Measurements from ENCODE around the gene PTPRK. TPM values are rescaled to one million over a fixed set of nuclear protein-coding genes. Genes with fewer than 3 reads are reported as not detected.
A peak's percentile ranks its signal among the peaks of the same experiment; 100 is the strongest.

PTPRK gene
- total and polyA plus RNA-seq, 2 of the 13 experiments (the other 11 are each of a cell fraction or from before 2014, with no cell fraction given): 43.6 to 98.3 TPM

DNA sequence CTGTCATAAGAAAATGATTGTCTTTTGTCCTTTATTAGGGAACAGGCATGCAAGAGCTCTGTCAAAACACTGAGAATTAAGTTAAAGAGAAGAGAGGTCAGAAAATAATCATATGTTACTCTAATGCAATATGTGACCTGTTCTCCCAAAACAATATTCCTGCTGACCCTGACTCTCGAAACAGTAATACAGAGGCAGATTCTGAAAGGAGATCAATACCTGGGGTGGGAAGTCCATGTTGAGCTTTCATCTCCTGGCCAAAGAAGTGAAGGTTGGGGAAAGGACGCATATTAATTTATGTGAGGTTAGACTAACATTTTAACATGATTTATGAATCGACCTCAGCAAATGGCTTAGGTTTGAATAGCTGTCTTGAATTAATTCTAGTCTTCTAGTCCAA, 243.0 kb downstream of the PTPRK start (continued):
- TF ChIP-seq, protein P1, sequence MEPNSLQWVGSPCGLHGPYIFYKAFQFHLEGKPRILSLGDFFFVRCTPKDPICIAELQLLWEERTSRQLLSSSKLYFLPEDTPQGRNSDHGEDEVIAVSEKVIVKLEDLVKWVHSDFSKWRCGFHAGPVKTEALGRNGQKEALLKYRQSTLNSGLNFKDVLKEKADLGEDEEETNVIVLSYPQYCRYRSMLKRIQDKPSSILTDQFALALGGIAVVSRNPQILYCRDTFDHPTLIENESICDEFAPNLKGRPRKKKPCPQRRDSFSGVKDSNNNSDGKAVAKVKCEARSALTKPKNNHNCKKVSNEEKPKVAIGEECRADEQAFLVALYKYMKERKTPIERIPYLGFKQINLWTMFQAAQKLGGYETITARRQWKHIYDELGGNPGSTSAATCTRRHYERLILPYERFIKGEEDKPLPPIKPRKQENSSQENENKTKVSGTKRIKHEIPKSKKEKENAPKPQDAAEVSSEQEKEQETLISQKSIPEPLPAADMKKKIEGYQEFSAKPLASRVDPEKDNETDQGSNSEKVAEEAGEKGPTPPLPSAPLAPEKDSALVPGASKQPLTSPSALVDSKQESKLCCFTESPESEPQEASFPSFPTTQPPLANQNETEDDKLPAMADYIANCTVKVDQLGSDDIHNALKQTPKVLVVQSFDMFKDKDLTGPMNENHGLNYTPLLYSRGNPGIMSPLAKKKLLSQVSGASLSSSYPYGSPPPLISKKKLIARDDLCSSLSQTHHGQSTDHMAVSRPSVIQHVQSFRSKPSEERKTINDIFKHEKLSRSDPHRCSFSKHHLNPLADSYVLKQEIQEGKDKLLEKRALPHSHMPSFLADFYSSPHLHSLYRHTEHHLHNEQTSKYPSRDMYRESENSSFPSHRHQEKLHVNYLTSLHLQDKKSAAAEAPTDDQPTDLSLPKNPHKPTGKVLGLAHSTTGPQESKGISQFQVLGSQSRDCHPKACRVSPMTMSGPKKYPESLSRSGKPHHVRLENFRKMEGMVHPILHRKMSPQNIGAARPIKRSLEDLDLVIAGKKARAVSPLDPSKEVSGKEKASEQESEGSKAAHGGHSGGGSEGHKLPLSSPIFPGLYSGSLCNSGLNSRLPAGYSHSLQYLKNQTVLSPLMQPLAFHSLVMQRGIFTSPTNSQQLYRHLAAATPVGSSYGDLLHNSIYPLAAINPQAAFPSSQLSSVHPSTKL (CRISPR knock-in tag; IDR thresholded peaks at IDR 0.05): peak; percentile 21; the same call in 1 of the 2 replicates
- TF ChIP-seq, protein P2, sequence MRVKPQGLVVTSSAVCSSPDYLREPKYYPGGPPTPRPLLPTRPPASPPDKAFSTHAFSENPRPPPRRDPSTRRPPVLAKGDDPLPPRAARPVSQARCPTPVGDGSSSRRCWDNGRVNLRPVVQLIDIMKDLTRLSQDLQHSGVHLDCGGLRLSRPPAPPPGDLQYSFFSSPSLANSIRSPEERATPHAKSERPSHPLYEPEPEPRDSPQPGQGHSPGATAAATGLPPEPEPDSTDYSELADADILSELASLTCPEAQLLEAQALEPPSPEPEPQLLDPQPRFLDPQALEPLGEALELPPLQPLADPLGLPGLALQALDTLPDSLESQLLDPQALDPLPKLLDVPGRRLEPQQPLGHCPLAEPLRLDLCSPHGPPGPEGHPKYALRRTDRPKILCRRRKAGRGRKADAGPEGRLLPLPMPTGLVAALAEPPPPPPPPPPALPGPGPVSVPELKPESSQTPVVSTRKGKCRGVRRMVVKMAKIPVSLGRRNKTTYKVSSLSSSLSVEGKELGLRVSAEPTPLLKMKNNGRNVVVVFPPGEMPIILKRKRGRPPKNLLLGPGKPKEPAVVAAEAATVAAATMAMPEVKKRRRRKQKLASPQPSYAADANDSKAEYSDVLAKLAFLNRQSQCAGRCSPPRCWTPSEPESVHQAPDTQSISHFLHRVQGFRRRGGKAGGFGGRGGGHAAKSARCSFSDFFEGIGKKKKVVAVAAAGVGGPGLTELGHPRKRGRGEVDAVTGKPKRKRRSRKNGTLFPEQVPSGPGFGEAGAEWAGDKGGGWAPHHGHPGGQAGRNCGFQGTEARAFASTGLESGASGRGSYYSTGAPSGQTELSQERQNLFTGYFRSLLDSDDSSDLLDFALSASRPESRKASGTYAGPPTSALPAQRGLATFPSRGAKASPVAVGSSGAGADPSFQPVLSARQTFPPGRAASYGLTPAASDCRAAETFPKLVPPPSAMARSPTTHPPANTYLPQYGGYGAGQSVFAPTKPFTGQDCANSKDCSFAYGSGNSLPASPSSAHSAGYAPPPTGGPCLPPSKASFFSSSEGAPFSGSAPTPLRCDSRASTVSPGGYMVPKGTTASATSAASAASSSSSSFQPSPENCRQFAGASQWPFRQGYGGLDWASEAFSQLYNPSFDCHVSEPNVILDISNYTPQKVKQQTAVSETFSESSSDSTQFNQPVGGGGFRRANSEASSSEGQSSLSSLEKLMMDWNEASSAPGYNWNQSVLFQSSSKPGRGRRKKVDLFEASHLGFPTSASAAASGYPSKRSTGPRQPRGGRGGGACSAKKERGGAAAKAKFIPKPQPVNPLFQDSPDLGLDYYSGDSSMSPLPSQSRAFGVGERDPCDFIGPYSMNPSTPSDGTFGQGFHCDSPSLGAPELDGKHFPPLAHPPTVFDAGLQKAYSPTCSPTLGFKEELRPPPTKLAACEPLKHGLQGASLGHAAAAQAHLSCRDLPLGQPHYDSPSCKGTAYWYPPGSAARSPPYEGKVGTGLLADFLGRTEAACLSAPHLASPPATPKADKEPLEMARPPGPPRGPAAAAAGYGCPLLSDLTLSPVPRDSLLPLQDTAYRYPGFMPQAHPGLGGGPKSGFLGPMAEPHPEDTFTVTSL (CRISPR knock-in tag; IDR thresholded peaks at IDR 0.05; ENCODE audit: borderline replicate concordance): peak; percentile 70; the same call in 1 of the 2 replicates
- no peak for TF ChIP-seq ZNF552 (CRISPR knock-in tag; IDR thresholded peaks at IDR 0.05; ENCODE audit: borderline replicate concordance)
- TF ChIP-seq GFI1 (CRISPR knock-in tag; IDR thresholded peaks at IDR 0.05; ENCODE audit: borderline replicate concordance): no peak
- peak; percentile 22; the same call in 1 of the 2 replicates for TF ChIP-seq SOX5 (CRISPR knock-in tag; IDR thresholded peaks at IDR 0.05; ENCODE audit: borderline replicate concordance)
- TF ChIP-seq SIX1 (CRISPR knock-in tag; IDR thresholded peaks at IDR 0.05; ENCODE audit: borderline replicate concordance): no peak
- TF ChIP-seq MED13 (CRISPR knock-in tag; IDR thresholded peaks at IDR 0.05): no peak
- TF ChIP-seq NAIF1 (CRISPR knock-in tag; IDR thresholded peaks at IDR 0.05; ENCODE audit: borderline replicate concordance): no peak
- TF ChIP-seq ZFP82 (CRISPR knock-in tag; IDR thresholded peaks at IDR 0.05; ENCODE audit: borderline replicate concordance): no peak
- TF ChIP-seq ZFP90 (CRISPR knock-in tag; IDR thresholded peaks at IDR 0.05; ENCODE audit: borderline replicate concordance): no peak
- no peak for TF ChIP-seq ZBTB8A (CRISPR knock-in tag; IDR thresholded peaks at IDR 0.05; ENCODE audit: borderline replicate concordance, low read depth)
- no peak for TF ChIP-seq ZSCAN29 (CRISPR knock-in tag; conservative IDR thresholded peaks at IDR 0.05)
- no peak for TF ChIP-seq SOX13 (IDR thresholded peaks at IDR 0.05)
- peak in 1 of 2 experiments; percentile 37; a peak in 1 of 4 replicates for TF ChIP-seq SOX13 (CRISPR knock-in tag; conservative IDR thresholded peaks at IDR 0.05 in 1 of 2, IDR thresholded peaks at IDR 0.05 in 1 of 2)
- TF ChIP-seq ZMYM4 (CRISPR knock-in tag; IDR thresholded peaks at IDR 0.05): peak; percentile 80
- TF ChIP-seq SMAD9 (CRISPR knock-in tag; IDR thresholded peaks at IDR 0.05): no peak
- no peak for TF ChIP-seq ETV6 (CRISPR knock-in tag; conservative IDR thresholded peaks at IDR 0.05)
- TF ChIP-seq, protein P3, sequence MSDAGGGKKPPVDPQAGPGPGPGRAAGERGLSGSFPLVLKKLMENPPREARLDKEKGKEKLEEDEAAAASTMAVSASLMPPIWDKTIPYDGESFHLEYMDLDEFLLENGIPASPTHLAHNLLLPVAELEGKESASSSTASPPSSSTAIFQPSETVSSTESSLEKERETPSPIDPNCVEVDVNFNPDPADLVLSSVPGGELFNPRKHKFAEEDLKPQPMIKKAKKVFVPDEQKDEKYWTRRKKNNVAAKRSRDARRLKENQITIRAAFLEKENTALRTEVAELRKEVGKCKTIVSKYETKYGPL (CRISPR knock-in tag; IDR thresholded peaks at IDR 0.05): no peak
- TF ChIP-seq, protein P4, sequence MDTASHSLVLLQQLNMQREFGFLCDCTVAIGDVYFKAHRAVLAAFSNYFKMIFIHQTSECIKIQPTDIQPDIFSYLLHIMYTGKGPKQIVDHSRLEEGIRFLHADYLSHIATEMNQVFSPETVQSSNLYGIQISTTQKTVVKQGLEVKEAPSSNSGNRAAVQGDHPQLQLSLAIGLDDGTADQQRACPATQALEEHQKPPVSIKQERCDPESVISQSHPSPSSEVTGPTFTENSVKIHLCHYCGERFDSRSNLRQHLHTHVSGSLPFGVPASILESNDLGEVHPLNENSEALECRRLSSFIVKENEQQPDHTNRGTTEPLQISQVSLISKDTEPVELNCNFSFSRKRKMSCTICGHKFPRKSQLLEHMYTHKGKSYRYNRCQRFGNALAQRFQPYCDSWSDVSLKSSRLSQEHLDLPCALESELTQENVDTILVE (CRISPR knock-in tag; IDR thresholded peaks at IDR 0.05): no peak
- no peak for TF ChIP-seq STAT5B (CRISPR knock-in tag; IDR thresholded peaks at IDR 0.05)

Measured in HepG2 (cell line).